Karpas-422 (cell line): ENCODE measurements around the gene TFF3. TPM values are rescaled to one million over a fixed set of nuclear protein-coding genes. Genes with fewer than 3 reads are reported as not detected.

ENCODE experiments used
- DNase-seq: peaks from one replicate; pipeline ENCODE4 v3.0.0-alpha.2; 2015
- H2AFZ ChIP-seq: fragments of 200-600 bp; sonication (generic); 2 replicates; pipeline ENCODE4 v1.6.1; 2014; ENCODE audit warnings: antibody characterized with exemption, low read length, mixed read lengths
- H3K27ac ChIP-seq: fragments of 200-600 bp; sonication (generic); 2 replicates; pipeline ENCODE4 v1.5.1; 2014; ENCODE audit warnings: mild to moderate bottlenecking, low read length, moderate library complexity
- H3K27me3 ChIP-seq: fragments of 200-600 bp; sonication (generic); 2 replicates; pipeline ENCODE4 v1.6.1; 2014; ENCODE audit warnings: low read length, mixed read lengths
- H3K36me3 ChIP-seq: fragments of 200-600 bp; sonication (generic); 2 replicates; pipeline ENCODE4 v1.6.1; 2014; ENCODE audit warnings: low read length, mixed read lengths; ENCODE audit not compliant: insufficient read depth
- H3K4me1 ChIP-seq: fragments of 200-600 bp; sonication (generic); 2 replicates; pipeline ENCODE4 v1.6.1; 2014; ENCODE audit warnings: mild to moderate bottlenecking, low read length, mixed read lengths
- H3K4me2 ChIP-seq: fragments of 200-600 bp; sonication (generic); 2 replicates; pipeline ENCODE4 v1.6.1; 2014; ENCODE audit warnings: low read length, low read depth, mild to moderate bottlenecking; ENCODE audit not compliant: poor library complexity, severe bottlenecking
- H3K4me3 ChIP-seq: fragments of 200-600 bp; sonication (generic); 2 replicates; pipeline ENCODE4 v1.5.1; 2014; ENCODE audit warnings: mild to moderate bottlenecking, antibody characterized with exemption, low read length, mixed read lengths
- H3K79me2 ChIP-seq: fragments of 200-600 bp; sonication (generic); 2 replicates; pipeline ENCODE4 v1.6.1; 2014; ENCODE audit warnings: mild to moderate bottlenecking, low read length, mixed read lengths
- H3K9ac ChIP-seq: fragments of 200-600 bp; sonication (generic); 2 replicates; pipeline ENCODE4 v1.6.0; 2014; ENCODE audit warnings: low read length
- H3K9me2 ChIP-seq: fragments of 200-600 bp; sonication (generic), shearing (Covaris generic); replicated peaks from 2 replicates; pipeline ENCODE4 v1.6.0; 2014; ENCODE audit warnings: mild to moderate bottlenecking, low read length, moderate library complexity; ENCODE audit not compliant: insufficient read depth
- H3K9me3 ChIP-seq: fragments of 300-700, 200-600 bp; sonication (generic); 2 replicates; pipeline ENCODE4 v1.6.1; 2014; ENCODE audit warnings: low read length, mixed read lengths
- H4K20me1 ChIP-seq: fragments of 200-600 bp; sonication (generic); 2 replicates; pipeline ENCODE4 v1.6.1; 2014; ENCODE audit warnings: mild to moderate bottlenecking, antibody characterized with exemption, low read length, low read depth; ENCODE audit not compliant: insufficient read depth
- total RNA-seq: library from RNA; depleted of rRNA; stranded (reverse); fragments of >200 nt; shearing (Covaris generic); gene quantifications from 2 replicates; pipeline ENCODE4 v1.2.3, GENCODE V29; 2014; ENCODE audit warnings: low replicate concordance

TFF3 gene
- total RNA-seq, 1 experiment from 2014 or later, result not detected

DNA sequence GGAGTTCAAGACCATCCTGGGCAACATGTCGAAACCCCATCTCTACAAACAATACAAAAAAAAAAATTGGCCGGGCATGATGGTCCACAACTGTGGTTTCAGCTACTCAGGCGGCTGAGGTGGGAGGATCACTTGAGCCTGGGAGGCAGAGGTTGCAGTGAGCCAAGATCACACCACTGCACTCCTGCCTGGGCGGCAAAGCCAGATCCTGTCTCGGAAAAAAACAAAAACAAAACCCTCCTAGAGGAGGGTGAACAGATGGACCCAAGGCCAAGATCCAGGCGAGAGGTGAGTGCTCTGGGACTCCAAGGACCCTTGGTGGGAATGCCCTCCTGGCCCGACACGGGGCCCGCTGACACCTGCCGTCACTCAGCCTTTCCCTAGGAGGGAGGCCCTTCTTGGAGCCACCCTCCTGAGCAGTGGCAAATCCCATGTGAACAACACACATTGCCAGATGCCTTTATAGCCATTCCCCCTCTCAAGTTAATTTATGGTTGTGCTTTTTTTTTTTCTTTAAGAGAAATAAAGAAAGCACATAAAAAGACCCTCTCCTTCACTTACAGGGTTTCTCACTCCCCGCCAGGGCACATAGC, 35.2 kb upstream of the TFF3 start:
- H3K4me2 ChIP-seq, result no peak overlapping the region
- no peaks in the 10 kb centered on the region for H3K9me2 ChIP-seq
- H4K20me1 ChIP-seq, result no peaks in the 10 kb centered on the region
- no peak overlapping the region for H3K9ac ChIP-seq
- no peak for DNase-seq
- H2AFZ ChIP-seq, result no peak overlapping the region
- H3K27me3 ChIP-seq, result 0 out of 2 replicates have a peak, but pooled peaks cover 4% of the 10 kb centered on the region
- no peak overlapping the region for H3K27ac ChIP-seq
- H3K9me3 ChIP-seq, result peaks cover 8% of the 10 kb centered on the region
- H3K36me3 ChIP-seq, result no peaks in the 10 kb centered on the region
- H3K4me3 ChIP-seq, result no peak overlapping the region
- H3K4me1 ChIP-seq, result no peaks in the 10 kb centered on the region
- H3K79me2 ChIP-seq, result no peaks in the 10 kb centered on the region

DNA sequence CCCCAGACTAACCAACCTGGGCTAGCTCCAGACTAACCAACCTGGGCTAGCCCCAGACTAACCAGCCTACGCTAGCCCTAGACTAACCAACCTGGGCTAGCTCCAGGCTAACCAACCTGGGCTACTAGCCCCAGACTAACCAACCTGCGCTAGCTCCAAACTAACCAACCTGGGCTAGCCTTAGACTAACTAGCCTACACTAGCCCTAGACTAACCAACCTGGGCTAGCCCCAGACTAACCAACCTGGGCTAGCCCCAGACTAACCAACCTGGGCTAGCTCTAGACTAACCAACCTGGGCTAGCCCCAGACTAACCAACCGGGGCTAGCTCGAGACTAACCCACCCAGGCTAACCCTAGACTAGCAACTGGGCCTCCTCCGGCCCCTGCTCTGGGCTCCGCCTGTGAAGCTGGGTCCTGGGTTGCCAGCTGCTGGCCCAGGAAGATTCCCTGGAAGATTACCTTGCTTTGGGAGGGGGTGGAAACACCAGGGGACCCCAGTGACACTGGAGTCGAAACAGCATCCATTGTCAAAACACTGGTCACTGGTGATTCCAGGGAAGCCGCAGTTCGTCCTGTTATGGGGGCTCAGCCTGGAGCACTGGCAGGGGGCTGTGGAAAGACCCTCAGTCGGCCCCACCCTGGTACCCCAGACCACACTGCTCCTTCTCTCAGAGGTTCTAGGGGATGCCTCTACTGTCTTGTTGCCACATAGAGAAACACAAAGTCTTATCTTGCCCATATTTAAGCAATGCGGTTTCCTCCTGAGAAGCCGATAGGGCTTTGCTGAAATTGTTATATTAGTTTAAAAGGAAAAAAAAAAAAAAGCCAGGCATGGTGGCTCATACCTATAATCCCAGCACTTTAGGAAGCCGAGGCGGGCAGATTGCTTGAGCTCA, 34.5 kb upstream of the TFF3 start:
- Histone ChIP-seq H3K27ac (no peak overlapping the region), H4K20me1 (no peaks in the 10 kb centered on the region), H3K4me2 (no peak overlapping the region), H3K9ac (no peak overlapping the region), H3K27me3 (no peaks in the 10 kb centered on the region), H3K36me3 (no peaks in the 10 kb centered on the region), H2AFZ (no peak overlapping the region), H3K79me2 (no peaks in the 10 kb centered on the region), H3K4me1 (no peaks in the 10 kb centered on the region), H3K9me2 (no peaks in the 10 kb centered on the region), H3K4me3 (no peak overlapping the region), H3K9me3 (peaks cover 2% of the 10 kb centered on the region; the same call in 1 of the 2 replicates)
- DNase-seq, result no peak

DNA sequence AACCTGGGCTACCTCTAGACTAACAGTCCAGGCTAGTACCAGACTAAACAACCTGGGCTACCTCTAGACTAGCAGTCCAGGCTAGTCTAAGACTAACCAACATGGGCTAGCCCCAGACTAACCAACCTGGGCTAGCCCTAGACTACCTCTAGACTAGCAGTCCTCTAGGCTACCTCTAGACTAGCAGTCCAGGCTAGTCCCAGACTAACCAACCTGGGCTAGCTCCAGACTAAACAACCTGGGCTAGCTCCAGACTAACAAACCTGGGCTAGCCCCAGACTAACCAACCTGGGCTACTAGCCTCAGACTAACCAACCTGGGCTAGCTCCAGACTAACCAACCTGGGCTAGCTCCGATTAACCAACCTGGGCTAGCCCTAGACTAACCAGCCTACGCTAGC, 33.6 kb upstream of the TFF3 start:
- H4K20me1 ChIP-seq, result no peaks in the 10 kb centered on the region
- no peaks in the 10 kb centered on the region for H3K79me2 ChIP-seq
- H3K4me1 ChIP-seq, result no peaks in the 10 kb centered on the region
- no peaks in the 10 kb centered on the region for H3K36me3 ChIP-seq
- no peak overlapping the region for H2AFZ ChIP-seq
- no peak overlapping the region for H3K9ac ChIP-seq
- H3K27ac ChIP-seq, result no peak overlapping the region
- no peak for DNase-seq
- no peak overlapping the region for H3K4me2 ChIP-seq
- H3K27me3 ChIP-seq, result no peaks in the 10 kb centered on the region
- H3K9me3 ChIP-seq, result no peaks in the 10 kb centered on the region
- H3K4me3 ChIP-seq, result no peak overlapping the region
- H3K9me2 ChIP-seq, result no peaks in the 10 kb centered on the region

DNA sequence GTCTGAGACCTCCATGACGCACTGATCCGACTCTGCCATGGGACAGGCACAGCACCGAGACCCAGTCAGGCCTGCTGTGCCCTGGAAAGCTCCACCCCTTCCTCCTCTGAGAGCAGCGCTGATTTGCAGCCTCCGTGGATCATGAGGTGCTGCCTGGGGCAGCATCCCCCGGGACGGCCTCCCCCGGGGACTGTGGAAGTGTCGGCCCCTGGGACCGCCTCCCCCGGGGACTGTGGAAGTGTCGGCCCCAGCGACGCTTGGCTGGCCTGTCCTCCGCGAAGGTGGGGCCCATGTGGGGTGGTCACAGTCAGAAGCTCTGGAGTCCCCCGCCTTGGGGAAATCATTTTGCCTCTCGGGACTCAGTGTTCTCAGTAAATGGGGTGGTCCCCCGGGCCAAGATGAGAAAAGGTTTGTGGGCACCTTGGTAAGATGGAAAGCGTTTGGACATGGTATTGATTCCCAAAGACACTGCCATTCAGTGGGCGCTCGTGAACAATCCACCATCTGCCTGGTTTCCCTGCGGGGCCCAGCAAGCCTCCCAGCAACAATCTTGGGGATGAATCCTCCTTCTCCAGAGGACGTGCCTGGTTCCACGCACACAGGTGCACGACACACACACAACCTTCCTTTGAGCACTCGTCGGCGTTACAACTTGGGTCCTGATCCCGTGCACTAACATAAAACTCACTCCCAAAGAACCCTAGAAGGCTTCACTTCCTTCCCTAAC, 32.6 kb upstream of the TFF3 start:
- Histone ChIP-seq H3K27ac (no peak overlapping the region), H3K36me3 (no peaks in the 10 kb centered on the region), H3K9me3 (no peaks in the 10 kb centered on the region), H3K4me2 (no peak overlapping the region), H3K4me3 (no peak overlapping the region), H3K4me1 (no peaks in the 10 kb centered on the region), H3K79me2 (no peaks in the 10 kb centered on the region), H2AFZ (no peak overlapping the region), H4K20me1 (no peaks in the 10 kb centered on the region), H3K27me3 (no peaks in the 10 kb centered on the region), H3K9me2 (no peaks in the 10 kb centered on the region), H3K9ac (no peak overlapping the region)
- DNase-seq, result no peak

DNA sequence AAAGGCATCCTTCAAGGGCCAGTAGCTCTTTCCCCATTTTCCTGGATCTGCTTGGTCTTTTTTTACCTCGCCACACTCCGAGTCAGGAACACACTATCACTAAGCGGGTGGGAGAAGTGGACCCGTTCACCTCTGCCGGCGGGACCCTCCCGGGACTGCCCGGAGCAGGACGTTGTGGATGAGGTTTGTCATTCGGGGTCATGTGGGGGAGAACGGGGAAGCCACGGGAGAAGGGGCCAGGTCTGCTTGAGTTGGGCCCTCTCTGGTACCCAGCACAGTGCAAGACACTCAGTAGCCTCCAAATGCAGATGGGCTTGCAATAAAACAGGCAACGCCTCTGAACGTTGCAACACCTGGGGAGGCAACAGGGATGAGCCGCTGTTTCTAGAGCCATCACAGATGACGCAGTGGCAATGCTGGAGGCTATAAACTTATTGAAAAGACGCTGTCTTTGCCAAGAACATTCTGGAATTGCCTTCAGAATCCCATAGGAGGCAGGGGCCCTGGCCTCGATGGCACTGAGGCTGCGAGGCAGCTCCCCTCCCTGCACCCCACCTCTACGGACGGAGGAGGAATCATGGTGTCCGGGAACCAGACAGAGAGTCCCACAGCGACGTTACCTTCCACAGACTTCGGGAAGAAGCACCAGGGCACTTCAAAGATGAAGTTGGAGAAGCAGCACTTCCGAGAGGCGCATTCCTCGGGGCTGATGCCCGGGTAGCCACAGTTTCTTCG, 31.8 kb upstream of the TFF3 start:
- no peaks in the 10 kb centered on the region for H3K79me2 ChIP-seq
- no peaks in the 10 kb centered on the region for H4K20me1 ChIP-seq
- no peaks in the 10 kb centered on the region for H3K36me3 ChIP-seq
- H3K4me1 ChIP-seq, result no peaks in the 10 kb centered on the region
- H3K4me2 ChIP-seq, result no peak overlapping the region
- H3K9me2 ChIP-seq, result no peaks in the 10 kb centered on the region
- no peak overlapping the region for H2AFZ ChIP-seq
- no peak overlapping the region for H3K9ac ChIP-seq
- no peak overlapping the region for H3K27ac ChIP-seq
- no peak overlapping the region for H3K4me3 ChIP-seq
- no peaks in the 10 kb centered on the region for H3K27me3 ChIP-seq
- H3K9me3 ChIP-seq, result no peaks in the 10 kb centered on the region
- no peak for DNase-seq

DNA sequence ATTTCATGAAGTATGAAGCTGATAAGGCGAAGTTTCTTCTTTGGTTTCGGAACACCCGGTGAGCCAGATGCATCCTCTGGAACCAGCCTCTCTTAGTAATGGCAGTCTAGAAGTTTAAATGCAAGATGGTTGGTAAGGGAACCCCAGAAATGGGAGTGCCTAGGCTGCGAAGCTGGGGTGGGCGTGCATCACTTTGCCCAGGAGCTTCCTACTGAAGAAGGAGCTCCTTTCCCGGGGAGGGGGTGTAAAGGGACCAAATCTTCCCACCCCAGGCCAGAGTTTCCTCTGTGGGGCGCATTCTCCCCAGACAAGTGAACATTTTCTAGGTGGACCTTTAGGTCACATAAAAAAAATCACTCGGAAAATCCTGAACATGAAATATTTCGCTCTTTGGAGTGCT, 31.2 kb upstream of the TFF3 start:
- Histone ChIP-seq H3K4me2 (no peak overlapping the region), H2AFZ (no peak overlapping the region), H3K9ac (no peak overlapping the region), H3K4me1 (no peaks in the 10 kb centered on the region), H4K20me1 (no peaks in the 10 kb centered on the region), H3K4me3 (no peak overlapping the region), H3K27ac (no peak overlapping the region), H3K27me3 (no peaks in the 10 kb centered on the region), H3K36me3 (no peaks in the 10 kb centered on the region), H3K79me2 (no peaks in the 10 kb centered on the region), H3K9me3 (no peaks in the 10 kb centered on the region), H3K9me2 (no peaks in the 10 kb centered on the region)
- DNase-seq, result no peak

DNA sequence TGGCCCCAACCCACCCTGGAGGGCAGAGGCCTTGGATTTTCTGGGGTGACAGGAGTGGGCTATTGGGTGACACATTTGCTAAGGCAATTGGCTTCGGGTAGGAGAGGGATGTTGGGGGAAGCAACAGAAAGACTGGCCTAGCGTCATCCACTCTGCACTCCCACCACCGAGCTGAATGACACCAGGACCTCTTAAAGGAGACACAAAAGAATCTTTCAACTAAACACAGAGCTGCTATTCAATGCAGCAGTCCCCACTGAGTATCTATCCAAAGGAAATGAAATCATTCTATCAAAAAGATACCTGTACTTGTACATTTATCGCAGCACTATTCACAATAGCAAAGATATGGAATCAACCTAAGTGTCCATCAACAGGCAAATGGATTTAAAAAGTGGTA, 29.4 kb upstream of the TFF3 start:
- Histone ChIP-seq H3K36me3 (no peaks in the 10 kb centered on the region), H3K4me3 (no peak overlapping the region), H2AFZ (no peak overlapping the region), H3K4me2 (no peak overlapping the region), H4K20me1 (no peaks in the 10 kb centered on the region), H3K9me3 (no peaks in the 10 kb centered on the region), H3K27ac (no peak overlapping the region), H3K79me2 (no peaks in the 10 kb centered on the region), H3K27me3 (no peaks in the 10 kb centered on the region), H3K4me1 (no peaks in the 10 kb centered on the region), H3K9me2 (no peaks in the 10 kb centered on the region), H3K9ac (no peak overlapping the region)
- no peak for DNase-seq
